Measurements from ENCODE around the gene SETBP1. TPM values are rescaled to one million over a fixed set of nuclear protein-coding genes. Genes with fewer than 3 reads are reported as not detected.

The SETBP1 gene
- total RNA-seq, 1 experiment from 2014 or later = 4.0 TPM

DNA sequence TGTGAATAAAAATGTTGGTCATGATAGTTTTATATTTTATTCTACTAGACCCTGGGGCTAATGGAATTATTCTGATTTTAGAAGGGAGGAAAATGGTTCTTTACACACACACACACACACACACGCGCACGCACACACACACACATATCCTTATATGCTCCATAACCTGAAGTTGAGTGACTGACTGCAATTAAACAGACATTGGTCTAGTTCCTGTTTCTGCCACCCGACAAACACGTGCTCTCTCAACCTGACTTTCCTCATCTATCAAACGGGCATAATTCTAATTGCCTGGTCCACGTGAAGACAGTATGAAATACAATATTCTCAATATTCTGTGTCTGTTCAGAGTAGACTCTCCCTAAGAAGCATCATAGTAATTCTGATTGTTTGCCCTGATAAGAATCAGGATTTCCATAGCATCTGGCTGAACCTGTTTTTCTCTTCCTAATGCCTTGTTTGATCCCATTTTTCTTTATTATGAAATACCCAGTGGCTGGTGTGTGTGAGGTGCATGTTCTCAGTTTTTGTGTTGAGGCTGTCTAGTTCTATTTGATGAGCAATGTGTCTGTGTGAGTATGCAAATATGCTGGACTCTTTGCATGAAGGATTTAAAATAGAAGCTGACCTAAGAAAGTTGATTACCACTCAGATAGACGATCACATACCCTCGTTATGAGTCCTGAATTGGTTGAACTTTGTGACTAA is 51.0 kb downstream of the SETBP1 start:
- intact Hi-C loops (cut with micrococcal nuclease; ENCODE audit: unreplicated experiment) = loop anchor here (5.0 kb wide), 1 partner anchor 41 kb away; no protein-coding TSS in a partner anchor
- no TSS peak for BruUV-seq (replicated peaks)
- Mint-ChIP-seq H3K4me1 (ENCODE audit: low read depth, unreplicated experiment) (peaks cover 47% of the 10 kb centered on the region), H3K9me3 (ENCODE audit: unreplicated experiment) (no peaks in the 10 kb centered on the region), H3K4me3 (ENCODE audit: unreplicated experiment) (peak overlapping the region; percentile 27), H3K36me3 (ENCODE audit: insufficient read depth, unreplicated experiment) (no peaks in the 10 kb centered on the region), H3K27me3 (ENCODE audit: insufficient read depth, unreplicated experiment) (no peaks in the 10 kb centered on the region), H3K27ac (ENCODE audit: unreplicated experiment) (peak overlapping the region; percentile 34)
- Histone ChIP-seq H3K4me3 (ENCODE audit: low read depth, low read length) (no peak overlapping the region), H3K36me3 (ENCODE audit: control insufficient read depth, insufficient read depth, low read length) (no peaks in the 10 kb centered on the region), H3K9me3 (no peaks in the 10 kb centered on the region), H3K4me1 (peaks cover 47% of the 10 kb centered on the region), H3K27me3 (replicated peaks; ENCODE audit: control insufficient read depth, insufficient read depth, low read length) (no peaks in the 10 kb centered on the region)
- ChIA-PET POLR2A (no interaction called here), CTCF (no interaction called here)
- peak in 1 of 2 experiments; percentile 41 for DNase-seq
- TF ChIP-seq CTCF (IDR thresholded peaks at IDR 0.05; ENCODE audit: insufficient read depth in 1 of 2, low read depth in 1 of 2, low read length in 1 of 2, severe bottlenecking in 1 of 2, unreplicated experiment in 1 of 2) = no peak

DNA sequence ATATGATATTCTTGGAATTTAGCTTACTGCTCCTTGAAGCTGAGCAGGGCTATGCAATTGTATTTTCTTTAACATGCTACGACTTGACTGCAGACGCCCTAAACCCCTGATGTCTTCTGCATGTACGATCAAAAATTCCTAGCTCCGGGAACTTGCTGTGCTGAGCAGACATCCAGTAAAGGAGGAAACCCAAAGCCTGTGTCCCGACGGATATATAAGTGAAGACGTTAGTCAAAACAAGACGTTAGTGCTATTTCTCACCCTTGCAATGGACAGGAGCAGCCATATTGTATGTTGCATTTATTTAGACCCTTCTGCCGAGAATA is 51.5 kb downstream of the SETBP1 start:
- Histone ChIP-seq H3K27me3 (replicated peaks; ENCODE audit: control insufficient read depth, insufficient read depth, low read length) (no peaks in the 10 kb centered on the region), H3K36me3 (ENCODE audit: control insufficient read depth, insufficient read depth, low read length) (no peaks in the 10 kb centered on the region), H3K9me3 (no peaks in the 10 kb centered on the region), H3K4me1 (peaks cover 51% of the 10 kb centered on the region), H3K4me3 (ENCODE audit: low read depth, low read length) (no peak overlapping the region)
- Mint-ChIP-seq H3K27ac (ENCODE audit: unreplicated experiment) (peak overlapping the region; percentile 34), H3K9me3 (ENCODE audit: unreplicated experiment) (no peaks in the 10 kb centered on the region), H3K4me1 (ENCODE audit: low read depth, unreplicated experiment) (peaks cover 51% of the 10 kb centered on the region), H3K36me3 (ENCODE audit: insufficient read depth, unreplicated experiment) (no peaks in the 10 kb centered on the region), H3K27me3 (ENCODE audit: insufficient read depth, unreplicated experiment) (no peaks in the 10 kb centered on the region), H3K4me3 (ENCODE audit: unreplicated experiment) (no peak overlapping the region)
- CTCF ChIA-PET = no interaction called here
- no peak for TF ChIP-seq CTCF (IDR thresholded peaks at IDR 0.05; ENCODE audit: insufficient read depth in 1 of 2, low read depth in 1 of 2, low read length in 1 of 2, severe bottlenecking in 1 of 2, unreplicated experiment in 1 of 2)
- no peak for DNase-seq
- BruUV-seq (replicated peaks) = no TSS peak
- POLR2A ChIA-PET = no interaction called here
- intact Hi-C loops (cut with micrococcal nuclease; ENCODE audit: unreplicated experiment) = loop anchor here (5.0 kb wide), 1 partner anchor 40 kb away; no protein-coding TSS in a partner anchor

DNA sequence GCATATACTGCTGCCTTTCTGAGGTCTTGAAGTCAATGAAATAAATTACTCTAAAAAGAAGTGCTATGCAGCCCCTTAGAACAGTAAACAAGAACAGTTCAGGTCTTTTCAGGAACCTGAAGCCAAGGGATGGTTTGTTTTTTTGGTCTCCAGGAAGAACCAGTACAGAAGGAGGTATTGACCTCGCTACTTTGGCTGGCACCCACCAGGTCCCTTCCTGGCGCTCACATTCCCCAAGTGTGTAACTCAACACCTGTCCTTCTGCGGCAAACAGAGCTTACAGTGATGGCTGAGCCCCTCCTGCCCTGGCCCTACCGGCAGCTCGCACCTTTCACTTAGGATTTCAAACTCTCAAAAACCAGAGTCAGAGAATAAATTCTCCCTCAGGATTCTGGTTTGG is 51.9 kb downstream of the SETBP1 start:
- Mint-ChIP-seq H3K27me3 (ENCODE audit: insufficient read depth, unreplicated experiment) (no peaks in the 10 kb centered on the region), H3K36me3 (ENCODE audit: insufficient read depth, unreplicated experiment) (no peaks in the 10 kb centered on the region), H3K27ac (ENCODE audit: unreplicated experiment) (no peak overlapping the region), H3K9me3 (ENCODE audit: unreplicated experiment) (no peaks in the 10 kb centered on the region), H3K4me1 (ENCODE audit: low read depth, unreplicated experiment) (peaks cover 51% of the 10 kb centered on the region), H3K4me3 (ENCODE audit: unreplicated experiment) (no peak overlapping the region)
- ChIA-PET CTCF (no interaction called here), POLR2A (no interaction called here)
- Histone ChIP-seq H3K27me3 (replicated peaks; ENCODE audit: control insufficient read depth, insufficient read depth, low read length) (no peaks in the 10 kb centered on the region), H3K4me1 (peaks cover 51% of the 10 kb centered on the region), H3K9me3 (no peaks in the 10 kb centered on the region), H3K36me3 (ENCODE audit: control insufficient read depth, insufficient read depth, low read length) (no peaks in the 10 kb centered on the region), H3K4me3 (ENCODE audit: low read depth, low read length) (no peak overlapping the region)
- no peak for DNase-seq
- BruUV-seq (replicated peaks) = no TSS peak
- intact Hi-C loops (cut with micrococcal nuclease; ENCODE audit: unreplicated experiment) = loop anchor here (5.0 kb wide), 1 partner anchor 40 kb away; no protein-coding TSS in a partner anchor
- TF ChIP-seq CTCF (IDR thresholded peaks at IDR 0.05; ENCODE audit: insufficient read depth in 1 of 2, low read depth in 1 of 2, low read length in 1 of 2, severe bottlenecking in 1 of 2, unreplicated experiment in 1 of 2) = no peak
